Kidney (tissue), 14 donors: Measurements from ENCODE around the gene PRKACG. TPM values are rescaled to one million over a fixed set of nuclear protein-coding genes. Genes with fewer than 3 reads are reported as not detected.

ENCODE experiments used
- DNase-seq, 5 donors: peaks; one replicate each; pipeline ENCODE4 v3.0.0-alpha.2; 2013 to 2020
- FAIRE-seq: peaks from 2 replicates; lab custom pipeline; 2012; peaks lifted over from hg19 to GRCh38; lab: Jason Lieb, UNC
- H3K27ac ChIP-seq, 2 donors: one replicate each; pipeline ENCODE4 v1.7.0; 2013; ENCODE audit warnings: low read depth in 2 of 2, low read length in 2 of 2, inconsistent platforms in 1 of 2
- H3K27me3 ChIP-seq: one replicate; pipeline ENCODE4 v1.7.1; 2013; ENCODE audit warnings: low read length, inconsistent platforms; ENCODE audit not compliant: control insufficient read depth, insufficient read depth
- H3K36me3 ChIP-seq, 3 donors: one replicate each; pipeline versions ENCODE4 v1.7.0 to v1.7.1; 2013; ENCODE audit warnings: low read length in 3 of 3, control low read depth in 1 of 3, inconsistent platforms in 1 of 3; ENCODE audit not compliant: insufficient read depth in 3 of 3, control insufficient read depth in 2 of 3
- H3K4me1 ChIP-seq, 3 donors: one replicate each; pipeline versions ENCODE4 v1.7.0 to v1.7.1; 2013; ENCODE audit warnings: low read length in 3 of 3, inconsistent platforms in 1 of 3, low read depth in 1 of 3; ENCODE audit not compliant: control insufficient read depth in 2 of 3, insufficient read depth in 2 of 3
- H3K4me3 ChIP-seq, 3 donors: one replicate each; pipeline versions ENCODE4 v1.7.0 to v1.8.1; 2013; ENCODE audit warnings: low read length in 3 of 3, control low read depth in 1 of 3, inconsistent platforms in 1 of 3
- H3K9ac ChIP-seq, 3 donors: one replicate each; pipeline versions ENCODE4 v1.7.0 to v1.7.1; 2013; ENCODE audit warnings: low read length in 3 of 3, control low read depth in 1 of 3, inconsistent platforms in 1 of 3
- H3K9me3 ChIP-seq, 3 donors: one replicate each; pipeline versions ENCODE4 v1.7.0 to v1.7.1; 2013; ENCODE audit warnings: low read length in 3 of 3, control low read depth in 1 of 3, inconsistent platforms in 1 of 3; ENCODE audit not compliant: control insufficient read depth in 2 of 3, insufficient read depth in 1 of 3
- intact Hi-C: fragments of 100-400 bp; cut with DNase I; formaldehyde crosslinking; loops from one replicate; pipeline ENCODE4 v1.11.1; 2022
- polyA plus RNA-seq: library from polyadenylated mRNA; stranded (reverse); fragments of 350-450 nt; fragmentation: Illumina TruSeq; extraction: RNeasy Lipid Tissue Mini Kit (QIAGEN cat#74804); gene quantifications from one replicate; pipeline ENCODE4 v1.2.3, GENCODE V29; 2014; ENCODE audit warnings: low read depth, low replicate concordance; ENCODE audit not compliant: insufficient read depth
- total RNA-seq: library from RNA; stranded (reverse); fragmentation: NEBNext Ultra II Directional; extraction: Animal tissue kit (Norgen Biotek cat#: 25700); gene quantifications from one replicate; pipeline ENCODE4 v1.2.1, GENCODE V29; 2021
- TF ChIP-seq, protein P1 (sequence below): IDR thresholded peaks from 3 replicates; pipeline ENCODE4 v1.5.1; 2012; ENCODE audit warnings: mild to moderate bottlenecking, moderate library complexity, borderline replicate concordance; ENCODE audit not compliant: insufficient read depth; ENCODE audit errors: extremely low read depth
- donor health status: control.
- donor health status: control.
- donor health status: control.
- donor health status: control.
- donor health status: control.
- donor health status: DM: yes; HTN: yes; CAD: no.
- donor health status: Normal renal cell carcinoma (clear cell type).

PRKACG gene
- total and polyA plus RNA-seq, 2 donors from 2014 or later = not detected

DNA sequence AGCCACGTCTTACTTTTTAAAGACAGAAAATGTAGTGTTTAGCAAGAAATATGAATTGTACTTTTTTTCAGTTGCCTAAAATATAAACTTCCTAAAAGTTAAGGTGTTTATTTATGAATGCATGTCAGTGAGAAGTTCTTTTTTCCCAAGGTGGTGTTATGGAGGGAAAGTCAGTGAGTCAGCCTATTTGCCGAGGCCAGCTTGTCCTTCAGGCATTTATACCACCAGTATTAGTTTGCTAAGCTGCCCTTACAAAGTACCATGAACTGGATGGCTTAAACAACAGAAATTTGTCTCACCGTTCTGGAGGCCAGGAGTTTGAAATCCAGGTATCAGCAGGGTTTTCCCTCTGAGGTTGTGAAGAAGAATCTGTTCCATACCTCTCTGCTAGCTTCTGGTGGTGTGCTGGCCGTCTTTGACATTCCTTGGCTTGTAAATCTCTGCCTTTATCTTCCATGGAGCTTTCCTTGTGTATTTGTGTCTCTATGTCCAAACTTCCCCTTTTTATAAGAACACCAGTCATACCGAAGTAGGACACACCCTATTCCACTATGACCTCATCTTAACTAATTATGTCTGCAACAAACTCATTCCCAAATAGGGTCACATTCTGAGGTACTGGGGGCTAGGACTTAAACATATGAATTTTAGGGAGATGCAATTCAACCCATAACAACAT lies 38.4 kb downstream of the PRKACG start:
- no peak for DNase-seq
- H3K4me1 ChIP-seq = no peaks in the 10 kb centered on the region
- no peak overlapping the region for H3K9ac ChIP-seq
- FAIRE-seq = no peak
- H3K9me3 ChIP-seq = no peaks in the 10 kb centered on the region
- TF ChIP-seq, protein P1, sequence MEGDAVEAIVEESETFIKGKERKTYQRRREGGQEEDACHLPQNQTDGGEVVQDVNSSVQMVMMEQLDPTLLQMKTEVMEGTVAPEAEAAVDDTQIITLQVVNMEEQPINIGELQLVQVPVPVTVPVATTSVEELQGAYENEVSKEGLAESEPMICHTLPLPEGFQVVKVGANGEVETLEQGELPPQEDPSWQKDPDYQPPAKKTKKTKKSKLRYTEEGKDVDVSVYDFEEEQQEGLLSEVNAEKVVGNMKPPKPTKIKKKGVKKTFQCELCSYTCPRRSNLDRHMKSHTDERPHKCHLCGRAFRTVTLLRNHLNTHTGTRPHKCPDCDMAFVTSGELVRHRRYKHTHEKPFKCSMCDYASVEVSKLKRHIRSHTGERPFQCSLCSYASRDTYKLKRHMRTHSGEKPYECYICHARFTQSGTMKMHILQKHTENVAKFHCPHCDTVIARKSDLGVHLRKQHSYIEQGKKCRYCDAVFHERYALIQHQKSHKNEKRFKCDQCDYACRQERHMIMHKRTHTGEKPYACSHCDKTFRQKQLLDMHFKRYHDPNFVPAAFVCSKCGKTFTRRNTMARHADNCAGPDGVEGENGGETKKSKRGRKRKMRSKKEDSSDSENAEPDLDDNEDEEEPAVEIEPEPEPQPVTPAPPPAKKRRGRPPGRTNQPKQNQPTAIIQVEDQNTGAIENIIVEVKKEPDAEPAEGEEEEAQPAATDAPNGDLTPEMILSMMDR = no peak
- no peaks in the 10 kb centered on the region for H3K27me3 ChIP-seq
- no peak overlapping the region for H3K4me3 ChIP-seq
- intact Hi-C loops = no loop called here
- H3K36me3 ChIP-seq = no peaks in the 10 kb centered on the region
- no peak overlapping the region for H3K27ac ChIP-seq

DNA sequence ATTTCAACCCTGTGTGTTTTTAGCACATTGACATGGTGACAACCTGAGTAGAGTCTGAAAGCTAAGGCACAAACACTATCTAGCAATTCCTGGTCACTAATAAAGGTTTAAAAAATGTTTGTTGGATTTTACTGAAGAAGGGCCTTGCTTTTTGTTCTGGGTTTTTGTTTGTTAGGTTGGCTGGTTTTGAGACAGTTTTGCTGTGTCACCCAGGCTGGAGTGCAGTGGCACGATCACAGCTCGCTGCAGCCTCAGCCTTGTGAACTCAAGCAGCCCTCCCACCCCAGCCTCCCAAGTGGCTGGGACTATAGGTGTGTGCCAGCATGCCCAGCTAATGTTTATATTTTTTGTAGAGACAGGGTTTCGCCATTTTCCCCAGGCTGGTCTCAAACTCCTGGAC lies 39.0 kb downstream of the PRKACG start:
- no peaks in the 10 kb centered on the region for H3K27me3 ChIP-seq
- FAIRE-seq = no peak
- H3K4me3 ChIP-seq = no peak overlapping the region
- intact Hi-C loops = no loop called here
- H3K9me3 ChIP-seq = no peaks in the 10 kb centered on the region
- no peak overlapping the region for H3K27ac ChIP-seq
- no peaks in the 10 kb centered on the region for H3K36me3 ChIP-seq
- TF ChIP-seq, protein P1 = no peak
- DNase-seq = no peak
- H3K9ac ChIP-seq = no peak overlapping the region
- no peaks in the 10 kb centered on the region for H3K4me1 ChIP-seq

GRCh38 chr9:68974431-68974830 lies 39.5 kb downstream of the PRKACG start:
- intact Hi-C loops = no loop called here
- DNase-seq = no peak
- FAIRE-seq = no peak
- Histone ChIP-seq H3K9me3 (no peaks in the 10 kb centered on the region), H3K9ac (no peak overlapping the region), H3K4me3 (no peak overlapping the region), H3K36me3 (no peaks in the 10 kb centered on the region), H3K27ac (no peak overlapping the region), H3K4me1 (no peaks in the 10 kb centered on the region), H3K27me3 (no peaks in the 10 kb centered on the region)
- TF ChIP-seq, protein P1 = no peak

GRCh38 chr9:68973619-68974018 lies 40.3 kb downstream of the PRKACG start:
- Histone ChIP-seq H3K27me3 (no peaks in the 10 kb centered on the region), H3K9ac (no peak overlapping the region), H3K27ac (no peak overlapping the region), H3K36me3 (no peaks in the 10 kb centered on the region), H3K9me3 (no peaks in the 10 kb centered on the region), H3K4me1 (no peaks in the 10 kb centered on the region), H3K4me3 (no peak overlapping the region)
- TF ChIP-seq, protein P1 = no peak
- intact Hi-C loops = no loop called here
- DNase-seq (no peak), FAIRE-seq (no peak)
